Endodermal cell (in vitro differentiated cells): Measurements from ENCODE around the gene PHLDB2. TPM values are rescaled to one million over a fixed set of nuclear protein-coding genes. Genes with fewer than 3 reads are reported as not detected.

ENCODE experiments used
- DNase-seq: peaks from one replicate; pipeline ENCODE4 v3.0.0-alpha.2; 2017
- H3K27ac ChIP-seq: 2 replicates; pipeline ENCODE4 v1.5.1; 2013; ENCODE audit warnings: mild to moderate bottlenecking, low read depth, low read length, moderate library complexity
- H3K27me3 ChIP-seq: 2 replicates; pipeline ENCODE4 v1.6.1; 2013; ENCODE audit warnings: mild to moderate bottlenecking, low read length, moderate library complexity; ENCODE audit not compliant: insufficient read depth, control insufficient read depth, poor library complexity, severe bottlenecking
- H3K36me3 ChIP-seq: 2 replicates; pipeline ENCODE4 v1.7.0; 2013; ENCODE audit warnings: mild to moderate bottlenecking, low read length, moderate library complexity; ENCODE audit not compliant: control insufficient read depth, insufficient read depth
- H3K4me1 ChIP-seq: one replicate; pipeline ENCODE4 v1.7.0; 2013; ENCODE audit warnings: low read length; ENCODE audit not compliant: control insufficient read depth, insufficient read depth
- H3K4me3 ChIP-seq: 2 replicates; pipeline ENCODE4 v1.5.1; 2013; ENCODE audit warnings: mild to moderate bottlenecking, low read length, moderate library complexity
- H3K9ac ChIP-seq: 2 replicates; pipeline ENCODE4 v1.6.1; 2013; ENCODE audit warnings: mild to moderate bottlenecking, low read length, moderate library complexity; ENCODE audit not compliant: poor library complexity, severe bottlenecking; ENCODE audit errors: extremely low read depth
- H3K9me3 ChIP-seq: 2 replicates; pipeline ENCODE4 v1.6.1; 2013; ENCODE audit warnings: mild to moderate bottlenecking, low read length, moderate library complexity; ENCODE audit not compliant: control insufficient read depth
- H3K27ac Mint-ChIP-seq: 2 replicates; pipeline ENCODE4 v1.8.0; 2020; ENCODE audit warnings: mixed read lengths
- H3K27me3 Mint-ChIP-seq: 2 replicates; pipeline ENCODE4 v1.8.0; 2021; ENCODE audit warnings: mild to moderate bottlenecking, mixed read lengths; ENCODE audit not compliant: insufficient read depth
- H3K36me3 Mint-ChIP-seq: 2 replicates; pipeline ENCODE4 v1.8.0; 2020; ENCODE audit warnings: low read depth, mixed read lengths
- H3K4me1 Mint-ChIP-seq: 2 replicates; pipeline ENCODE4 v1.8.0; 2020; ENCODE audit warnings: mixed read lengths
- H3K4me3 Mint-ChIP-seq: 2 replicates; pipeline ENCODE4 v1.8.0; 2020; ENCODE audit warnings: mild to moderate bottlenecking, moderate library complexity, mixed read lengths
- H3K9me3 Mint-ChIP-seq: 2 replicates; pipeline ENCODE4 v1.8.0; 2020; ENCODE audit warnings: mild to moderate bottlenecking, mixed read lengths
- CTCF ChIP-seq: fragments of 200-600 bp; sonication (generic); conservative IDR thresholded peaks from 2 replicates; pipeline ENCODE4 v1.5.0; 2021; ENCODE audit warnings: antibody characterized with exemption, mild to moderate bottlenecking
- WGBS, 2 experiments: methylation state at CpG; one replicate each; pipeline versions ENCODE4 v1.1.5 to v1.1.7; 2013; ENCODE audit warnings: missing lambda C conversion rate in 2 of 2, mixed read lengths in 1 of 2; ENCODE audit not compliant: insufficient coverage in 1 of 2, insufficient read length in 1 of 2; 5-methylcytosine and 5-hydroxymethylcytosine counted together
- total RNA-seq, 2 donors: library from RNA; stranded (reverse); fragmentation: NEBNext Ultra II Directional in 1 of 2; extraction: Animal tissue kit (Norgen Biotek cat#: 25700) in 1 of 2; gene quantifications; 2 replicates in 1 of 2; 3 replicates in 1 of 2; pipeline ENCODE4 v1.2.1, GENCODE V29; 2021

The PHLDB2 gene
- total RNA-seq, 2 donors from 2014 or later: 59.5 to 67.4 TPM

- Mint-ChIP-seq H3K27ac (no peak overlapping the region), H3K9me3 (no peaks in the 10 kb centered on the region), H3K36me3 (peaks cover 35% of the 10 kb centered on the region), H3K4me3 (no peak overlapping the region), H3K27me3 (no peaks in the 10 kb centered on the region), H3K4me1 (peaks cover 33% of the 10 kb centered on the region)
- H3K27me3 ChIP-seq: no peaks in the 10 kb centered on the region
- H3K27ac ChIP-seq: no peak overlapping the region
- no peak for TF ChIP-seq CTCF
- no peak overlapping the region for H3K9ac ChIP-seq
- 96 to 100% methylated on average over 1 to 2 of the region's 2 CpGs for WGBS, 2 experiments
- DNase-seq: no peak
- H3K4me3 ChIP-seq: no peak overlapping the region
- no peaks in the 10 kb centered on the region for H3K9me3 ChIP-seq
- H3K4me1 ChIP-seq: peaks cover 5% of the 10 kb centered on the region
- peaks cover 30% of the 10 kb centered on the region for H3K36me3 ChIP-seq
These were observed 47.6 kb downstream of the PHLDB2 start for GRCh38 chr3:111906656-111907055.

GRCh38 chr3:111907151-111907550 lies 48.1 kb downstream of the PHLDB2 start:
- no peak overlapping the region for H3K27ac Mint-ChIP-seq
- Histone ChIP-seq H3K4me1 (peaks cover 9% of the 10 kb centered on the region), H3K9ac (no peak overlapping the region), H3K9me3 (no peaks in the 10 kb centered on the region), H3K27me3 (no peaks in the 10 kb centered on the region), H3K36me3 (peaks cover 26% of the 10 kb centered on the region), H3K27ac (no peak overlapping the region), H3K4me3 (no peak overlapping the region)
- H3K9me3 Mint-ChIP-seq: no peaks in the 10 kb centered on the region
- peaks cover 37% of the 10 kb centered on the region for H3K4me1 Mint-ChIP-seq
- H3K27me3 Mint-ChIP-seq: no peaks in the 10 kb centered on the region
- TF ChIP-seq CTCF: no peak
- WGBS, 2 experiments: 94 to 97% methylated on average over 4 of the region's 4 CpGs
- H3K36me3 Mint-ChIP-seq: peaks cover 32% of the 10 kb centered on the region
- no peak overlapping the region for H3K4me3 Mint-ChIP-seq
- no peak for DNase-seq

GRCh38 chr3:111910806-111911205 lies 51.7 kb downstream of the PHLDB2 start:
- Mint-ChIP-seq H3K36me3 (peaks cover 29% of the 10 kb centered on the region), H3K4me3 (no peak overlapping the region), H3K9me3 (no peaks in the 10 kb centered on the region), H3K27ac (peak overlapping the region; percentile 59), H3K4me1 (peaks cover 54% of the 10 kb centered on the region), H3K27me3 (no peaks in the 10 kb centered on the region)
- H3K36me3 ChIP-seq: peaks cover 40% of the 10 kb centered on the region
- no peaks in the 10 kb centered on the region for H3K27me3 ChIP-seq
- no peaks in the 10 kb centered on the region for H3K9me3 ChIP-seq
- DNase-seq: no peak
- H3K27ac ChIP-seq: no peak overlapping the region
- 78% methylated on average over 2 of the region's 2 CpGs; no CpG with 5 or more reads in 1 of the 2 experiments for WGBS, 2 experiments
- no peak for TF ChIP-seq CTCF
- H3K4me3 ChIP-seq: no peak overlapping the region
- no peak overlapping the region for H3K9ac ChIP-seq
- H3K4me1 ChIP-seq: peaks cover 22% of the 10 kb centered on the region
